Vagina (tissue), 2 donors: ENCODE results near the gene C1QTNF6. TPM values are rescaled to one million over a fixed set of nuclear protein-coding genes. Genes with fewer than 3 reads are reported as not detected.

Experiments used
- DNase-seq, 2 donors: peaks; one replicate each; pipeline ENCODE4 v3.0.0-alpha.2; 2017; ENCODE audit errors: extremely low spot score in 2 of 2
- H3K27ac ChIP-seq: fragments of 200-600 bp; sonication (generic); one replicate; pipeline ENCODE4 v1.5.1; 2019
- H3K27me3 ChIP-seq: fragments of 200-600 bp; sonication (generic); one replicate; pipeline ENCODE4 v1.5.1; 2019
- H3K36me3 ChIP-seq, 2 donors: fragments of 200-600 bp; sonication (generic); one replicate each; pipeline ENCODE4 v1.5.1; 2017 to 2019
- H3K4me1 ChIP-seq: fragments of 200-600 bp; sonication (generic); one replicate; pipeline ENCODE4 v1.5.1; 2019
- H3K4me3 ChIP-seq, 2 donors: fragments of 200-600 bp; sonication (generic); 1 replicate in 1 of 2; 2 replicates in 1 of 2; pipeline ENCODE4 v1.5.1; 2016 to 2019
- H3K9me3 ChIP-seq: fragments of 200-600 bp; sonication (generic); one replicate; pipeline ENCODE4 v1.5.1; 2019
- POLR2A ChIP-seq, 2 donors: fragments of 450-650 bp; IDR thresholded peaks; one replicate each; pipeline ENCODE4 v1.6.1; 2017; ENCODE audit warnings: antibody characterized with exemption in 2 of 2, mild to moderate bottlenecking in 2 of 2, moderate library complexity in 2 of 2
- POLR2AphosphoS5 ChIP-seq, 2 donors: sonication (generic); formaldehyde crosslinking; IDR thresholded peaks; one replicate each; pipeline ENCODE4 v1.9.0; 2017; ENCODE audit warnings: antibody characterized with exemption in 2 of 2, mild to moderate bottlenecking in 2 of 2, low read depth in 1 of 2; ENCODE audit not compliant: insufficient read depth in 1 of 2
- intact Hi-C: fragments of 100-400 bp; cut with DNase I; formaldehyde crosslinking; loops from one replicate; pipeline ENCODE4 v1.15.1; 2023
- total RNA-seq: library from RNA; depleted of rRNA; stranded (reverse); fragments of >200 nt; gene quantifications from one replicate; pipeline ENCODE4 v1.2.3, GENCODE V29; 2016
- TF ChIP-seq, protein P1 (sequence below), 3 experiments: fragments of 450-650 bp in 2 of 3; fragments of 200-600 bp in 1 of 3; sonication (generic) in 1 of 3; IDR thresholded peaks; one replicate each; pipeline ENCODE4 v1.5.1; 2017 to 2019; ENCODE audit warnings: antibody characterized with exemption in 3 of 3, mild to moderate bottlenecking in 2 of 3, moderate library complexity in 2 of 3

Gene C1QTNF6
- total RNA-seq, 1 donor from 2014 or later, result 4.9 TPM

GRCh38 chr22:37213218-37213855 lies 25.3 kb upstream of the C1QTNF6 start:
- TF ChIP-seq POLR2A (IDR thresholded peaks at IDR 0.05) (no peak), POLR2AphosphoS5 (IDR thresholded peaks at IDR 0.05; ENCODE audit: insufficient read depth in 1 of 2, low read depth in 1 of 2) (no peak)
- TF ChIP-seq, protein P1, sequence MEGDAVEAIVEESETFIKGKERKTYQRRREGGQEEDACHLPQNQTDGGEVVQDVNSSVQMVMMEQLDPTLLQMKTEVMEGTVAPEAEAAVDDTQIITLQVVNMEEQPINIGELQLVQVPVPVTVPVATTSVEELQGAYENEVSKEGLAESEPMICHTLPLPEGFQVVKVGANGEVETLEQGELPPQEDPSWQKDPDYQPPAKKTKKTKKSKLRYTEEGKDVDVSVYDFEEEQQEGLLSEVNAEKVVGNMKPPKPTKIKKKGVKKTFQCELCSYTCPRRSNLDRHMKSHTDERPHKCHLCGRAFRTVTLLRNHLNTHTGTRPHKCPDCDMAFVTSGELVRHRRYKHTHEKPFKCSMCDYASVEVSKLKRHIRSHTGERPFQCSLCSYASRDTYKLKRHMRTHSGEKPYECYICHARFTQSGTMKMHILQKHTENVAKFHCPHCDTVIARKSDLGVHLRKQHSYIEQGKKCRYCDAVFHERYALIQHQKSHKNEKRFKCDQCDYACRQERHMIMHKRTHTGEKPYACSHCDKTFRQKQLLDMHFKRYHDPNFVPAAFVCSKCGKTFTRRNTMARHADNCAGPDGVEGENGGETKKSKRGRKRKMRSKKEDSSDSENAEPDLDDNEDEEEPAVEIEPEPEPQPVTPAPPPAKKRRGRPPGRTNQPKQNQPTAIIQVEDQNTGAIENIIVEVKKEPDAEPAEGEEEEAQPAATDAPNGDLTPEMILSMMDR (IDR thresholded peaks at IDR 0.05), result no peak
- H3K9me3 ChIP-seq, result no peaks in the 10 kb centered on the region
- no peak for DNase-seq
- H3K4me1 ChIP-seq, result no peaks in the 10 kb centered on the region
- no peaks in the 10 kb centered on the region for H3K36me3 ChIP-seq
- no peaks in the 10 kb centered on the region for H3K27me3 ChIP-seq
- intact Hi-C loops, result no loop called here
- no peak overlapping the region for H3K27ac ChIP-seq
- no peak overlapping the region for H3K4me3 ChIP-seq

GRCh38 chr22:37212174-37212906 lies 24.3 kb upstream of the C1QTNF6 start, which contains the start of gene SSTR3:
TSS of gene SSTR3 (minus strand) at chr22:37212477. CDS start at chr22:37207803, 4,674 bp downstream.
- no peaks in the 10 kb centered on the region for H3K4me1 ChIP-seq
- H3K9me3 ChIP-seq, result no peaks in the 10 kb centered on the region
- H3K36me3 ChIP-seq, result no peaks in the 10 kb centered on the region
- H3K4me3 ChIP-seq, result no peak within 1 kb of the TSS
- no peak within 1 kb of the TSS for H3K27ac ChIP-seq
- TF ChIP-seq, protein P1 (IDR thresholded peaks at IDR 0.05), result no peak
- no peak for TF ChIP-seq POLR2AphosphoS5 (IDR thresholded peaks at IDR 0.05; ENCODE audit: insufficient read depth in 1 of 2, low read depth in 1 of 2)
- no peak for TF ChIP-seq POLR2A (IDR thresholded peaks at IDR 0.05)
- DNase-seq, result no peak
- H3K27me3 ChIP-seq, result no peaks in the 10 kb centered on the region
- intact Hi-C loops, result no loop called here

DNA sequence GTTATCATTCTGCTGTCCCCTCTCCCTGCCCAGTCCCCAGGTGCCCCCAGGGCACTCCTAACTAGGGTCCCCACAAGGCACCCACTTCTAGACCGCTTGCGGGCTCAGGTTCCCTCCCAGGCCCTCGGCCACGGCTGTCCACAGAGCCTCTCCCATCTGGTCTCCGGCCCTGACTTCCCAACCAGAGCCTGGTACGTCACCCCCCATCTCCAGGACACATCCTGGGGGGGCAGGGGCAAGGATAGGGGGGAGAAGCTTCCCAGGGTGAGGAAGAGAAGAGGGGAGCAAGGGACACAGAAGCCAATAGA lies 23.8 kb upstream of the C1QTNF6 start:
- no peaks in the 10 kb centered on the region for H3K9me3 ChIP-seq
- intact Hi-C loops, result no loop called here
- DNase-seq, result no peak
- H3K27me3 ChIP-seq, result no peaks in the 10 kb centered on the region
- no peaks in the 10 kb centered on the region for H3K4me1 ChIP-seq
- TF ChIP-seq POLR2A (IDR thresholded peaks at IDR 0.05), result no peak
- no peak for TF ChIP-seq POLR2AphosphoS5 (IDR thresholded peaks at IDR 0.05; ENCODE audit: insufficient read depth in 1 of 2, low read depth in 1 of 2)
- TF ChIP-seq, protein P1 (IDR thresholded peaks at IDR 0.05), result no peak
- no peak overlapping the region for H3K4me3 ChIP-seq
- H3K27ac ChIP-seq, result no peak overlapping the region
- H3K36me3 ChIP-seq, result no peaks in the 10 kb centered on the region

DNA sequence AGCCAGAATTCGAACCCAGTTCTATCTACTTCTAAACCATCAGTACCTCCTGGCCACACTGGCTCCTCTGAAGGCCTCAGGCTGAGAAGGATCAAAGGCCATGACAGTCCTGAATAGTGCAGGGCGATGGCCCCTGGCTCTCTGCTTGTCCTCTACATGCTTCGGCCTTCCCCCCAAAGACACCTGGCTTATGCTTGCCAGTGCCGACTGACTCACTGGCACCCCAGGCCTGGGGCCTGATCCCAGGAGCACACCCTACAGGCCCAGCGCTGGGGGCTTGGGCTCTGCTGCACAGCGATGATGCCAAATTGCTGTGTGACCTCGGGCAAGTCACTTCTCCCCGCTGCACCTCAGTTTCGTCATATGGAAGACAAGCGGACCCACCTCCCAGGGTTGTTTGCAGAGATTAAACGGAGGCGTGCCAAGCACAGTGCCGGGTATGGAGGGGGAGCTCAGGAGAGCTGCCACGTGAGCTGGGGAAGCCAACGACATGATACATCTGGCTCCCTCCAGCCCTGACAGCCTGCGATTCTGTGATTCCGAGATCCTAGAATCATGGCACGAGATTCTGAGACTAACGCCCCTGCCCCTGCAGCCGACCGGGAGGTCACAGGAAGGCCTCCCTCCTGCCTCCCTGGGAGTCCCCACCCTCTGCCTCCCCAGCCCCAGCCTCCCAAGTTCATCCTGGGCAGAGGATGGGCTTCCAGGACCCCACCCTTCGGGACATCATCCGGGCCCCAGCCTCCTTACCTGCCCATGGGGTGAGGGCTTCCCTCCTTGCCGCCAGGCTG lies 23.2 kb upstream of the C1QTNF6 start:
- TF ChIP-seq POLR2A (IDR thresholded peaks at IDR 0.05) (no peak), POLR2AphosphoS5 (IDR thresholded peaks at IDR 0.05; ENCODE audit: insufficient read depth in 1 of 2, low read depth in 1 of 2) (no peak)
- TF ChIP-seq, protein P1 (IDR thresholded peaks at IDR 0.05), result no peak
- no peaks in the 10 kb centered on the region for H3K9me3 ChIP-seq
- no peak overlapping the region for H3K4me3 ChIP-seq
- H3K4me1 ChIP-seq, result no peaks in the 10 kb centered on the region
- no peaks in the 10 kb centered on the region for H3K27me3 ChIP-seq
- no peak overlapping the region for H3K27ac ChIP-seq
- H3K36me3 ChIP-seq, result no peaks in the 10 kb centered on the region
- no peak for DNase-seq
- intact Hi-C loops, result no loop called here
